Spinal cord (tissue), 10 donors: ENCODE measurements around the gene MYOF. TPM values are rescaled to one million over a fixed set of nuclear protein-coding genes. Genes with fewer than 3 reads are reported as not detected.

ENCODE experiments used
- DNase-seq, 6 donors: peaks; one replicate each; pipeline versions ENCODE4 v3.0.0 to v3.0.0-alpha.2; 2013 to 2015; ENCODE audit warnings: low spot score in 6 of 6, low read depth in 4 of 6
- H3K27ac ChIP-seq: one replicate; pipeline ENCODE4 v1.5.1; 2013; ENCODE audit warnings: low read depth, low read length, control low read depth
- H3K27me3 ChIP-seq: one replicate; pipeline ENCODE4 v1.6.1; 2013; ENCODE audit warnings: low read length; ENCODE audit not compliant: control insufficient read depth, insufficient read depth
- H3K36me3 ChIP-seq: one replicate; pipeline ENCODE4 v1.6.1; 2013; ENCODE audit warnings: low read length; ENCODE audit not compliant: control insufficient read depth, insufficient read depth
- H3K4me1 ChIP-seq: one replicate; pipeline ENCODE4 v1.6.1; 2013; ENCODE audit warnings: low read length; ENCODE audit not compliant: control insufficient read depth, insufficient read depth
- H3K4me3 ChIP-seq: one replicate; pipeline ENCODE4 v1.5.1; 2013; ENCODE audit warnings: low read depth, low read length, control low read depth
- H3K9me3 ChIP-seq: one replicate; pipeline ENCODE4 v1.6.1; 2013; ENCODE audit warnings: low read length; ENCODE audit not compliant: control insufficient read depth, insufficient read depth
- WGBS: methylation state at CpG from one replicate; pipeline ENCODE4 v1.1.5; 2013; ENCODE audit warnings: missing lambda C conversion rate; ENCODE audit not compliant: insufficient coverage; 5-methylcytosine and 5-hydroxymethylcytosine counted together
- polyA plus RNA-seq, 2 donors: library from polyadenylated mRNA; unstranded; fragments of 120-200 nt; gene quantifications; one replicate each; pipeline ENCODE4 v1.2.1, GENCODE V29; 2013; ENCODE audit not compliant: insufficient read length in 2 of 2
- total RNA-seq, 2 donors: library from RNA; depleted of rRNA in 1 of 2; stranded (reverse); fragments of 120-200 nt in 1 of 2; fragments of >200 nt in 1 of 2; gene quantifications; one replicate each; pipeline versions ENCODE4 v1.2.3 to v1.2.4, GENCODE V29; 2013 to 2014
- donor health status: healthy.

The MYOF gene
- total and polyA plus RNA-seq, 4 donors, result 10.7 to 45.8 (median 18.6) TPM

GRCh38 chr10:93404048-93404354, 78.1 kb downstream of the MYOF start:
- WGBS, result 40% methylated on average over 1 of the region's 3 CpGs

GRCh38 chr10:93403152-93404047, 78.7 kb downstream of the MYOF start:
- no peaks in the 10 kb centered on the region for H3K36me3 ChIP-seq
- no peaks in the 10 kb centered on the region for H3K27me3 ChIP-seq
- WGBS, result no CpG with 5 or more reads among the region's 1 CpG
- no peak overlapping the region for H3K4me3 ChIP-seq
- H3K27ac ChIP-seq, result no peak overlapping the region
- H3K4me1 ChIP-seq, result no peaks in the 10 kb centered on the region
- DNase-seq, result no peak
- no peaks in the 10 kb centered on the region for H3K9me3 ChIP-seq

More at GRCh38 chr10:93404048-93404354, 78.1 kb downstream of the MYOF start:
- DNase-seq, result no peak
- H3K4me1 ChIP-seq, result no peaks in the 10 kb centered on the region
- no peak overlapping the region for H3K4me3 ChIP-seq
- H3K36me3 ChIP-seq, result no peaks in the 10 kb centered on the region
- no peak overlapping the region for H3K27ac ChIP-seq
- H3K9me3 ChIP-seq, result no peaks in the 10 kb centered on the region
- H3K27me3 ChIP-seq, result no peaks in the 10 kb centered on the region

DNA sequence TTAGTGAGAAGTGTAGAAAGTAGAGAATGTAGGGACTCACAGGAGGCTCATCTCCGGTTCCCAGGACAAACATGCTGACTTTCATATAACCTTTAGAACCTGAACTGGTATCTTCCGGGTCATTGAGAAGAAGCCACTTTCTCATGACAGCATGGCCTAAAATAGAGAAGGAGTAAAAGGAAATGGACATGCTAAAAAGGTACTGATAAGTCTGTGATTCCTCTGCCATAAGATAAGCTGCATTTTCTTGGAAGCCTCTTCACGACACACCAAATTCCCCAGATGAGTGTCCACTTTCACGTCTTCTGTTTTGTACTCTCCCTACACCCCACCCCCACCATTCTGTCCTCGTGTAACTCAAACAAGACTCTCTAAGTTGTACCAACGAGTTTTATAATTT, 79.9 kb downstream of the MYOF start:
- Histone ChIP-seq H3K9me3 (no peaks in the 10 kb centered on the region), H3K36me3 (no peaks in the 10 kb centered on the region), H3K27me3 (no peaks in the 10 kb centered on the region), H3K4me3 (no peak overlapping the region), H3K4me1 (no peaks in the 10 kb centered on the region), H3K27ac (no peak overlapping the region)
- no peak for DNase-seq
- WGBS, result 94% methylated on average over 3 of the region's 6 CpGs

DNA sequence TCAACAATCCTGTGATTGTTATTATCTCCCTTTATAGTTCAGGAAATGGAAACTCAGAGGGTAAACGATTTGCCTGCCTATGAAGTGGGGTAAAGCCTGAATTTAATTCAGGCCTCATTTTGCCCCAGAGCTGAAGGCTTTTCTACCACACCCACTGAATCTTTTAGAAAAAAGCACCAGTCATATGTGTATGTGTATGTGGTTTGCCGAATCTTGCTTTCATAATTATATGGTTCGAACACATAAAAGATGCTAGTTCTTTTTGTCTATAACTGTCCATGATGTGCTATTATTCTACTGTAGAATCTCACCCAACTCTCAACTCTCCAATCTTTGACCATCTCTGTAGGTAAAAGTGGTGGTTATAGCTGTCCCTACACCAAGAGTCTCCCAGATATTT, 83.6 kb downstream of the MYOF start:
- H3K27ac ChIP-seq, result peak overlapping the region; percentile 45
- no peaks in the 10 kb centered on the region for H3K36me3 ChIP-seq
- no peaks in the 10 kb centered on the region for H3K27me3 ChIP-seq
- DNase-seq, result no peak
- no peaks in the 10 kb centered on the region for H3K9me3 ChIP-seq
- WGBS, result no CpG with 5 or more reads among the region's 3 CpGs
- no peaks in the 10 kb centered on the region for H3K4me1 ChIP-seq
- no peak overlapping the region for H3K4me3 ChIP-seq

- no CpG with 5 or more reads among the region's 6 CpGs for WGBS
- DNase-seq, result no peak
These were observed 85.1 kb downstream of the MYOF start for GRCh38 chr10:93397020-93397419.

GRCh38 chr10:93393211-93393610, 88.9 kb downstream of the MYOF start:
- Histone ChIP-seq H3K4me1 (no peaks in the 10 kb centered on the region), H3K36me3 (no peaks in the 10 kb centered on the region), H3K27ac (no peak overlapping the region), H3K27me3 (no peaks in the 10 kb centered on the region), H3K4me3 (no peak overlapping the region), H3K9me3 (no peaks in the 10 kb centered on the region)
- no peak for DNase-seq
- 61% methylated on average over 3 of the region's 7 CpGs for WGBS

More at GRCh38 chr10:93397020-93397419, 85.1 kb downstream of the MYOF start:
- Histone ChIP-seq H3K9me3 (no peaks in the 10 kb centered on the region), H3K4me1 (no peaks in the 10 kb centered on the region), H3K27ac (no peak overlapping the region), H3K36me3 (no peaks in the 10 kb centered on the region), H3K27me3 (no peaks in the 10 kb centered on the region), H3K4me3 (no peak overlapping the region)

- Histone ChIP-seq H3K4me3 (no peak overlapping the region), H3K27ac (no peak overlapping the region), H3K4me1 (no peaks in the 10 kb centered on the region), H3K9me3 (no peaks in the 10 kb centered on the region), H3K36me3 (no peaks in the 10 kb centered on the region), H3K27me3 (no peaks in the 10 kb centered on the region)
- 83% methylated on average over 1 of the region's 3 CpGs for WGBS
- no peak for DNase-seq
These were observed 90.0 kb downstream of the MYOF start for GRCh38 chr10:93392121-93392520.

- Histone ChIP-seq H3K36me3 (no peaks in the 10 kb centered on the region), H3K4me3 (no peak overlapping the region), H3K4me1 (no peaks in the 10 kb centered on the region), H3K27me3 (no peaks in the 10 kb centered on the region), H3K27ac (no peak overlapping the region), H3K9me3 (no peaks in the 10 kb centered on the region)
- WGBS, result 80% methylated on average over 1 of the region's 3 CpGs
- no peak for DNase-seq
These were observed 91.6 kb downstream of the MYOF start for GRCh38 chr10:93390306-93391090.

DNA sequence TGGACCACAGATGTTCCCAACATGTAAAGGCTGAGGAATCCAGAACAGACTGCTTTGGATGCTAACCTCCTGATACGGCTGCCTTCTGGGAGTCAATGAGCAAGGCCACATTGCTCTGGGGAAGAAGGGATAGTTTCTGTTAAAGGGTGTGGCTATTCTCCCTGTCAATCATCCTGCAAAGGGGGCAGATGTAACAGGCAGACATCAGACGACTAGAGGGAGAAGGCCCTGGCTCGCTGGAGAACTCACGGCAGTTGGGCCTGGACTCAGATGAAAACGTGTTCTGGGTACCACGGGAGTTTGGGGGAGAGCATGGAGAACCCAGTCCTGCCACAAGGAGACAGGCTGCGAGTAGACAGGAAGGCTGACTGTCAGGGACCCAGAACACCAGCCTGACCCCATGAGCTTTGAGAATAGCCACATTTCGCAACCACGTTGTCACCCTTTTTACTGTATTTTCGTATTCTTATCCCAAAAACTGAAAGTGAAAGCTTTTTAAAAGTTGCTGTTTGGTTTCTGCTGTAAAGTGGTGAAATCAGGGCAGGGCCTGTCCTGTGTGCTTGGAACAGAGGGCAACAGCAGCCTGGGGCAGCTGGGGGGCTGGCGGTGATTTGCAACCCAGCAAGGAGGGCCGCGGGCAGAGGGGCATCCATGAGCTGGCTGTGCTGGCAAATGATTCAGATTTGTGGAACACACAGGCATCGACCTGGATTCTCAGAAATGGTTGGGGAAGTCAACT, 95.3 kb downstream of the MYOF start:
- Histone ChIP-seq H3K36me3 (no peaks in the 10 kb centered on the region), H3K4me3 (no peak overlapping the region), H3K27ac (no peak overlapping the region), H3K27me3 (no peaks in the 10 kb centered on the region), H3K4me1 (no peaks in the 10 kb centered on the region), H3K9me3 (no peaks in the 10 kb centered on the region)
- DNase-seq, result no peak
- 90% methylated on average over 12 of the region's 14 CpGs for WGBS
